Erythroblast (primary cell): ENCODE results near the gene SOCS2.
"Not testable (repeated sequence)": the region's sequence is repeated elsewhere in the genome, so short reads cannot be mapped to it uniquely, and the experiment has no call there.

Experiments
- DNase-seq, 2 experiments: peaks; one replicate each; lab custom pipeline; 2025; lab: John Stamatoyannopoulos, UW
- GATA1 ChIP-seq: IDR thresholded peaks from 2 replicates; pipeline ENCODE4 v1.6.1; 2011; ENCODE audit warnings: low read depth, mild to moderate bottlenecking, control low read depth, low read length, moderate library complexity
- POLR2A ChIP-seq: IDR thresholded peaks from 2 replicates; pipeline ENCODE4 v1.6.1; 2011; ENCODE audit warnings: mild to moderate bottlenecking, low read length

SOCS2 gene

DNA sequence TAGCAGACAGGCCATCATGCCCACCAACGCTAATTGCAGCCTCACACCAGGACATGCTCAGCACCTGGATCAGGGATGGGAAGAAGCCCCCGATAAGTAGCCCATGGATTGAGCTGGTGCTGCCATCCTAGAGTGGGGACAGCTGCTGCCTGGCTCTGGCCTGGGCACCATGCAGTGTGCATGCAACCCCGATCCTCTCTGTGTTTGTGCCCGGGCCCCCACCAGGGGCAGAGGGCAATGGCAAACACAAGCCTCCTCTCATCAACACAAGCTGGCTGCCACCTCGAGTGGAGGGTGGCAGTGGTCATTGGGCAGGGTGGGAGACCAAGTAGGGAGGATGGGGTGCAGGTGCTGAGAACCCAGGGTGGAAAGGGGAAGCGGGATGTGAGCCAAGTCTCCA, 23.3 kb upstream of the SOCS2 start:
- DNase-seq: no peak
- TF ChIP-seq POLR2A (no peak), GATA1 (no peak)

DNA sequence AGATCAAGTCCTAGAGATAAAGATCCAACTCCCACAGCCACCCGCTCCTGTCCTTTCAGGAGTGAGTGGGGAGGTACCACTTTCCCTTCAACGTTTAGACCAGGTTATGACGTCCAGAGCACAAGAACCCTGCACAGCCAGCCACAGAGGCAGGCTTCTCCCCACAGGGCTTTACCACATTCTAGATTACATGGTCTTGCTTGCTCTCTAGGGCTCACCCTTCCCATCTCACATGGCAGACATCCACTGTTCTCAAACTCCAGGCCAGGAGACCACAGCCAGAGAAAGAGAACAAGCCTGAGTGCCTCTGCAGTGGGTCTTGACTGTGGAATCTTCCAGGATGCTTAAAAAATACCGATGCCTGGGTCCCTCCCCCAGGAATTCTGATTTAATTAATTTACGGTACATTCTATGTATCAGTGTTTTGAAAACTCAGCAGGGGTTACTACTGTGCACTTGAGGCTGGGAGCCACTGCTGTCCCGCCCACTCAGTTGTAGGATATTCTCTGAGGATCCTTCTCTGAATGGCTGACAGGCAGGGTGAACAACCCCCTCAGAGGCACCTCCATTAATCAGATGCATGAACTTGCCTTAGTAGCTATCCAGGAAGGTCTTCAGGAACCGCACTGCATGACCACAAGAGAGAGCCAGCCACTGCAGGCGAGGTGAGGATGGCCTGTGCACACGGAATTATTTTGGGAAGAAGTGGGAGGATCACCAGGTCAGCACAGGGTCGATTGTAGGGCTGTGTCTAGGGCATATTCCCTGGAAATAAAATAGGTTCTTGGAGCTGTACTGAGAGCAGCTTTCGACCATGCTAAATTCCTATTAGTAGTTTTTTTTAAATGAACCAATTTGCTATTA, 21.5 kb upstream of the SOCS2 start:
- no peak for TF ChIP-seq POLR2A
- no peak for TF ChIP-seq GATA1
- DNase-seq: no peak

DNA sequence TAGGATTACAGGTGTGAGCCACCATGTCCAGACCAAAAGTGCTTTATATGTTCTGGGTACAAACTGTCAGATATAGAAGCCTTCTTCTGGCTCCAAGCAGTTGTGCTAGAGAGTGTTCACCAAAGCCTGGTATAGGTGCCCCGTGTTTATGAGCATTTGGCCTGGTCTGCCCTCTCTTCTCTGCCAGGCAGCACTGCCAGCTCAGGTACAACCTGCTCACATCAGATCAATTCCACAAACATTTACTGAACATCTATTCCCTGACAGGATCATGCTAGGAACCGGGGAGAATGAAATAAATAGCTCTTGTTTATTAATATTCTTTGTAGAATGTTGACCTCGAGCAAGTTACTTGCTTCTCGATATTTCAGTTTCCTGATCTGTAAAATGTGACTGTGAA, 20.0 kb upstream of the SOCS2 start:
- no peak for DNase-seq

DNA sequence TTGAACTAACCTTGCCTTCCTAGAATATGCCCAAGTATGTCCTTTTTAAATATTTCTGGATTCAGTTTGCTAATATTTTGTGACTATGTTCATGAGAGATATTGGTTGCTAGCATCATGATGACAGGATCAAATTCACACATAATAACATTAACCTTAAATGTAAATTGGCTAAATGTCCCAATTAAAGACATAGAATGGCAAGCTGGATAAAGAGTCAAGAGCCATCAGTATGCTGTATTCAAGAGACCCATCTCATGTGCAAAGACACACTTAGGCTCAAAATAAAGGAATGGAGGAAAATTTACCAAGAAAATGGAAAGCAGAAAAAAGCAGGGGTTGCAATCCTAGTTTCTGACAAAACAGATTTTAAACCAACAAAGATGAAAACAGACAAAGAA, 14.6 kb upstream of the SOCS2 start:
- DNase-seq: peak in 1 of 2 experiments; percentile 4

More for the DNA sequence above, 20.0 kb upstream of the SOCS2 start:
- TF ChIP-seq POLR2A (no peak), GATA1 (no peak)

DNA sequence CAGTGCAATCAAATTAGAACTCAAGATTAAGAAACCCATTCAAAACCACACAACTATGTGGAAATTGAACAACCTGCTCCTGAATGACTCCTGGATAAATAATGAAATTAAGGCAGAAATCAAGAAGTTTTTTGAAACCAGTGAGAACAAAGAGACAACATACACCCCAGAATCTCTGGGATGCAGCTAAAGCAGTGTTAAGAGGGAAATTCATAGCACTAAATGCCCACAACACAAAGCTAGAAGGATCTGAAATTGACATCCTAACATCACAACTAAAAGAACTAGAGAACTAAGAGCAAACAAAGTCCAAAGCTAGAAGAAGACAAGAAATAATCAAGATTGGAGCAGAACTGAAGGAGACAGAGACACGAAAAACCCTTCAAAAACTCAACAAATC, 13.8 kb upstream of the SOCS2 start:
- DNase-seq: not testable (repeated sequence)

DNA sequence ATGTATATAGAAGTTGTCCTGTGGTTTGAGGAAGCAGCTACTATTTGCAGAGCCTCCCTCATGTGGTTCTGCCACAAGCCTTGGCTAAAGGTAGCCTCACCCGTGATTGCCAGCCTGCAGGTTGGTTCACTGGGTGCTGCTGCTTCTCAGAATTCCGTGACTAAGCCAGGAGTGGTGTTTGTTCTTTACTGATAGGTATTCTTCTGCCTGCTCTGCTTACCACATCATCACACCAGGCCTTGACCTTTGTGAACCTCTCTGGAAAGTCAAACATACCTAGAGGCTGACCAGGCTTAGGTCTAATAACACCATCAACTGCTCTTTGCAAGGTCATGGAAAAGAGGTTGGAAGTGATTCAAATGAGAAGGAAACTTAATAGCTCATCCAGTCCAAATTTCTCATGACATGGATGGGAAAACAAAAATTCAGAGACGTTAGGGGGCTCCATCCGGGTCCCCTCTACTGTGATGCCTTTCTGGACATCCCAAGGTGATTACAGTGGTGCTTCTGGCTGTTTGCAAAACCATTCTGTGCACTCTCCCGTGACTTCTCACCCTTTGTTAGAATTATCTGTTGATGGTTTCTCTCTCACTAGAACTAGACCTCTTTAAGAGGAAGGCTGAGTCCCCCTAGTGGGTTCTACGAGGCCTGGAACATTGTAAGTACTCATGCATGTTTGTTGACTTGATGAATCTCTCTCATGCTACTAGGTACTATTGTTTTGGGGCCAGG, 8.5 kb upstream of the SOCS2 start:
- peak; percentile 10 to 20 for DNase-seq

DNA sequence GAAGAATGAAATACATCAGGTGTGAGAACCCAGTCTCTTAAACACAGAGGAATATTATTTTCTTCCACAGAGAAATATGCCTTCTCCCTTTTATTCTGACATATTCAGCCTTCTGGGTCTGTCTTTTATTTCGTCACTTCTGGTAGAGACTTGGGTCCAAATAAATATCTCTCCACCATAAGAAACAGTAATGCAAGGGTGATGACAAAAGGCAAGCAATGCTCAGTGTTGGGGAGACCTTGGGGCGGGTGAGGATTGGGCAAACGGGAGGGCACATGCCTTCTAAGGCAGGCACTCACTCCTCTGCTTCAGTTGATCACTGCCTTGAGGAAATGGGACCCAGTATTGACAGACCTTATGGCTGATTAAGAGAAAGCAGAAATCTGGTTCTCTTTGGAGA, 6.7 kb upstream of the SOCS2 start:
- TF ChIP-seq POLR2A: no peak
- no peak for TF ChIP-seq GATA1
- no peak for DNase-seq

More for the DNA sequence above, 8.5 kb upstream of the SOCS2 start:
- TF ChIP-seq GATA1: no peak
- no peak for TF ChIP-seq POLR2A

DNA sequence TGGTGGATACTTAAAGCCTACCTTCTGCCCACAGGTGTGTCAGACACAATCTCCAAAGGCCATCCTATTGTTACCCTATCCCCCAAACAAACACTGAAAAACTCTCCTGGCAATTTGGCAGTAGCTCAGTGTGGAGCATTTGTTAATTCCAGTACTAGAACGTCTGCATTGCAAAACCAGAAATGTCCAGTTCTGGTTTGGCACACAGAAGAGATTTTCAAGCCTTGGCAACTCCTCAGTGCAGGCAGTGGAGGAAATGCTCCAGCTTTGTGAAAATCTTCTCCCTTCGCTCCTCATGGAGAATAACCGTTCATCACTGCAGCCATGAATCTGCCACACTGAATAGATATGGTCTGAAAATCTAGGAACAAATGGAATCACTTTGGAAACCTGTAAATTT, 5.3 kb upstream of the SOCS2 start:
- TF ChIP-seq POLR2A (no peak), GATA1 (no peak)
- no peak for DNase-seq

DNA sequence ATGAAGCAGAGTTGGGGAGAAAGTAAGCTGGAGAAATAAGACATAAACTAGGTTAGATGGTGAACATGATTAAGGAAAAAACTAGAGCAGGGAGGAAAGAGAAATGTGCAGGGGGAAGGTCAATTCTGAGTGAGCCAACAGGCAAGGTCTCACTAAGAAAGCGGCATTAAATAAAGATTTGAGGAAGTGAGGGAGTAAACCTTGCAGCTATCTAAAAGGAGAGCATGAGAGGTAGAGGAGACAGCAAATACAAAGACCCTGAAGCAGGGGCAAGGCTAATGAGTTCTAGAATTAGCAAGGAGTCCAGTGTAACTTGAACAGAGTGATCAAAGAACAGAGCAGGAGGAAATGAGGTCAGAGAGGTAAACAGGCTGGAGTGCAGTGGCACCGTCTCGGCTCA, 4.4 kb upstream of the SOCS2 start:
- no peak for DNase-seq

DNA sequence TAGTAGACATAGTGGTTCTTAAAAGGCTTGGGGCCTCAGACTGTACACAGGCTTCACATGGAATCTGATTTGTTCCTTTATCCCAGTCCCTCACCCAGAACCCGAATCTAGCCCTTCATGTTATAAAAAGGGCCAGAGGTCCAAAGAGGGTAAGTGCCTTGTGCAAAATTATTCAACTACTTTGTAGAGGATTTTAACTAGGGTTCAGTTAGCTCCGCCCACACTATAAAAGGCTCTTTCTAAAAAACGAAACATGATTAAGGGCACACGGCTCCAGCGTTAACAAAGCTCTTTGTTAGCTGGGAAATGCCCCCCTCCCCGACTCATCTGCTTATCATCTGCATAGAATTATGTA, 3.2 kb upstream of the SOCS2 start:
- no peak for DNase-seq
- no peak for TF ChIP-seq POLR2A
- TF ChIP-seq GATA1: no peak

More for the DNA sequence above, 4.4 kb upstream of the SOCS2 start:
- TF ChIP-seq GATA1: no peak
- TF ChIP-seq POLR2A: no peak

DNA sequence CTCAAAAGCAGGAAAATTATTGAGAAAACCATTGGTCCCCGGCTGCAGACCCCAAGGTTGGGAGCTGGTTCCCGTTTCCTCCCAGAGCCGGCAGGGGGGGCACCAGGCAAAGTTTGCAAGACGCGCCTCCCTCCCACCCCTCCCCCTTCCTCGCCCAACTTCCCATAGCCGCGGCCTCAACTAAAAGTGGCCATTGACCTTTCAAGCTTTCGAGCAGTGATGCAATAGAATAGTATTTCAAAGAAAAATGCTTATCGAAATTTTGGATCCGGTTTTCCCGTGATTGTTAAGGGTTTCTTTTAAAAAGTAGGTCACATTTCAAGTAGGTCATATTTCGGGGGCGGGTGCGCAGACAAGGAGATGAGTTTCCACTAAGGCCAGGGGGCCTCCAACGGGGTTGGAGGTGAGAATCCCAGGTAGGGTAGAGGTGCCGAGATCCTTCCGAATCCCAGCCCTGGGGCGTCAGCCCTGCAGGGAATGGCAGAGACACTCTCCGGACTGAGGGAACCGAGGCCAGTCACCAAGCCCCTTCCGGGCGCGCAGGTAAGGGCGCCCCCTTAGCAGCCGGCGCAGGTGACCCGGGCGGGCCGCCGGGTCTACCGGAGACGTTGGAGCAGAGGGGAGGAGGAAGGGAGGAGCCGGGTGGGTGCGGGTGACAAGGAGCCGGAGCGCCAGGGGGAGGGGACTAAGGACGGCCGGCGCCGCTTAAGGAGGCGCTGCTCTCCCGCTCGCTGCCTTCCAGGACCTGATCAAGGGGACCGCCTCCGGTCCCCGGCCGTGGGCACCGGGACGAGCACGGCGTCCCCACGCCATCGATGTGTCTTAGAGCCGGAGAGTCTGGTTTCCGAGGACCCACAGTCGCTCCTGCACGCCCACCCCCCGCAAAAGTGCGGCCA, 2.6 kb upstream of the SOCS2 start:
- TF ChIP-seq POLR2A (no peak), GATA1 (no peak)
- DNase-seq: peak; percentile 93 to 95

DNA sequence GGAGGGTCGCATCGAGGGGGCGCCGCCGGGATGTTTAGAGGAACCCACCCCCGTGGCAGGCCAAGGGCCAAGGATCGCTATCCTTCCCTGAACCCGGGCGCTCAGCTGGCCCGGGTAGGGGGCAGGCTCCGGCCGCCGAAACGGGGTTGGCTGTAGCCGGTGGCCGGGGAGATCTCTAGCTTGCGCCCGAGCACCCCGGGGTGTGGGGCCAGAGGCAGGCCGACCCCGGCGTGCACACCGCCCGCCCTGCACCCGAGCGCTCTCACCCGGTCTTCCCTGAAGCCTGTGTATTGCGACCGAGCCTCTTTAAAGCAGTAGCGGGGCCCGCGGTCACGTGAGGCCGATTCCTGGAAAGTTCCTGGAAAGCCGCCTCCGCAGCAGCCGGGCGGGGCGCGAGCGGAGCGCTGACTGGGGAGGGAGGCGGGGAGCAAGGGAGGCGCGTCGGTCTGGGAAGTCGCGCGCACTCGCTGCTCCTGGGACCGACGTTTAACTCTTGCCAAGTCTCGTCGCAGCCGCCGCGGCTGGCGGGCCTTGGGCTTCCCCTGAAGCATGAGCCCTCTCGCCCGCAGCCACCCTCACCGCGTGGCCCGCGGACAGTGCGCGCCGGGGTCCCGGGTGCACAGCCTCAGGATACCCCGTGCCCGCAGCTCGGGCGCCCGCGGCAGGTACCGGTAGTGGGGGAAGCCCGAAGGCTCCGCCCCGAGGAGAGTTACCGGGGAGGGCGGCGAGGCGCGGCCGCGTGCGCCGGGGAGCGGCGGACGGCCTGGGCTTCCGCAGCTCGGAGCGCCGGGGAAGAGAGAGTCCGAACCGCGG, 1.7 kb upstream of the SOCS2 start:
- peak; percentile 95 to 97 for DNase-seq
- TF ChIP-seq GATA1 (no peak), POLR2A (peak; percentile 91)

DNA sequence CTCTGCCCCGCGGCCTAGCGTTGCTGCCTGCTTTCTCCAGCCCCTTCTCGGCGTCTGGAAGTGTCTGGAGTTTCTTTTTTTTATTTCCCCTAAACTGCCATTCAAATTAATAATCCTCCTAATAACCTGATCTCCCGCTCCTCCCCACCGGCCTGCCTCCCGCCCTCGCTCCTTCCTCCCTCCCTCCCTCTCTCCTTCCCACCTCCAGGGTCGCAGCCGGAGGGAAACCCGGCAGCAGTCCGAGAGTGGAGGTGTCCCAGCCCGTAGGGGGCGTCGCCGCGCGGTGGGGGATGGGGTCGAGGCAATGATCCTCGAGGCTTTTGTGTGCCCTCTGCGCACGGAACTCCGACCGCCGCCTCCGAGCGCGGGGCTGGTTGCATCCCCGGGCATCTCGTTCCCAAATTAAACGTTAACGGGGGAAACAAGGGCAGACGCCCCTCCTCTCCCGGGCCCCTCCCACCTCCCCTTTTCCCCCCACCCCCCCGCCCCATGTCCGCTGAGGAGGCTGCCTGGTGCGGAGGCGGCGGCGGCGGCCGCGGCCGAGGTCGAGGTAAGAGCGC, 1.0 kb upstream of the SOCS2 start:
- DNase-seq: peak; percentile 85 to 88
- no peak for TF ChIP-seq GATA1
- TF ChIP-seq POLR2A: no peak
